HG03469 (cell line): ENCODE results near the gene IL1RAP.
"Not testable (repeated sequence)": the region's sequence is repeated elsewhere in the genome, so short reads cannot be mapped to it uniquely, and the experiment has no call there.

ENCODE experiments used
- ATAC-seq: cut with Tn5 transposase; IDR thresholded peaks from one replicate; pipeline ENCODE4 v1.9.1; 2021; ENCODE audit warnings: mild to moderate bottlenecking, moderate library complexity, moderate number of reproducible peaks; ENCODE audit not compliant: unreplicated experiment

Gene IL1RAP

DNA sequence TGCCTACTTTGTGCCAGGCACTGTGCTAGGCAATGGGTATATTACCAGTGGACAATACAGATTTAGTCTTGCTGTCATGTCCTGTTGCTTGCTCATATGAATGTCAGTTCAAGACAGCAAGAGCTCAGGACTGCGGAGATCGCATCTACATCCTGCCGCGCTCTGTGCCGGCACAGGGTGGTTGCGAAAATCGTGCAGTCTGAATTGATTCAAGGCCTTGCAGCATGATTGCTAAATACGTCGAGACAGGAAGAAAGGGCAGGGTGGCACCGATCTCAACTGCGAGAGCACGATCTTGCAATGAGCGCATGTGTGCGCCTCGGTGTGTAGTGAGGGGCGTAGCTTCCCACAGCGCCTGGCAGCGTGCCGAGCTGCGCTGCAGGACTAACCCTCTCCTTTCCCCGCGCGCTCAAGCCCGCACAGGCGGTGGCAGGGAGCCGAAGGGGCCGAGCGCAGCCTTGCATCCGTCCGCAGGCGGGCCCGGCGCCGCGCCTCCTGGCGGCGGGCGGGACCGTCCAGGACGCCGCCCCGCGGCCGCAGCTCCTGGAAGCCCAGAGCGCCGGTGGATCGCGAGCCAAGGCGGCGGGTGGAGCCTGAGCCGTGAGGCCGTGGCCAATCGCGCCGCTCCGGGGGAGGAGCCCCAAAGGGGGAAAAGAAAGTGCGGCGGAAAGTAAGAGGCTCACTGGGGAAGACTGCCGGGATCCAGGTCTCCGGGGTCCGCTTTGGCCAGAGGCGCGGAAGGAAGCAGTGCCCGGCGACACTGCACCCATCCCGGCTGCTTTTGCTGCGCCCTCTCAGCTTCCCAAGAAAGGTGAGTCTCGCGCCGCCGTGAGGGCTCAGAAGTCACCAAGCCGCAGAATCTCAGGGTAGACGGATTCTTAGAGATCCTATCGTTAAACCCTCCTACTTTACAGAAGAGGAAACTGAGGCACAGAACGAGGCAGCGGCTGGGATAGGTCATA, at the start of gene IL1RAP:
IL1RAP (plus strand) TSS at position 677 of the 962 bp plus-strand sequence. CDS start 50,205 bp downstream, outside the sequence.
- ATAC-seq: peak; percentile 98

GRCh38 chr3:190467922-190468321, 46.0 kb upstream of the IL1RAP start:
- ATAC-seq: no peak

GRCh38 chr3:190473261-190473660, 40.6 kb upstream of the IL1RAP start:
- ATAC-seq: not testable (repeated sequence)

GRCh38 chr3:190481779-190482178, 32.1 kb upstream of the IL1RAP start:
- no peak for ATAC-seq

DNA sequence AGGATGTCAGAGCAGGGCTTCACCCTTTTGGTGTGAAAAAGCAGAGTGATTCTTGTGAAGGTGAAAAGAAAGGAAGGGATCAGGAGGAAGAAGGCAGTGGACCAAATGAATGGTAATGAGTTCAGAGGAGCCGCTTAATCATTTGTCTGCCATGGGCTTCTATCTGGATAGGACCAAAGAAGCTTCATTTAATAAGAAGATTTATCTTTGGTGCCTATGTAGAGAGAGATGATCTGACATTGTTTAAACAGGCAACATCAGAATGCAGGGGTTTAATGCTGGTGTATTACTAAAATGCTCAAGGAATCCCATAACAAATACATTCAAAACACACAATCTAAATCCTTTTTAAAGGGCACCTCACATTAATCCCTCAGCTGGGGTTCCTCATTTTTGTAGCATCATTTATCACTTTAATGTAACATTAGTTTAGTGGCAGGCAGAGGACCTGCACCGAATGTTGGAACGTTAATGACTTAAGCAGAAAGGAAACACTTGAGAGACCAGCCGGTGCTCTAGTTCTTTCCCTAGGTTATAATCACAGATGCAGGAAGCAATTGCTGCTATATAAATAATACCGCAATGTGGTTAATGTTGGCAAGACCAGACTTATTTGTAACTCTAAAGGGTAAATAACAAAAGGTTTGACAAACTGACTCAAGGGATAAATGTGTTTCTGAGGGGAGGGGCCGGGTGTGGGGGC, 27.9 kb upstream of the IL1RAP start:
- no peak for ATAC-seq

- ATAC-seq: no peak
These were observed 27.4 kb upstream of the IL1RAP start for GRCh38 chr3:190486533-190486864.

- no peak for ATAC-seq
These were observed 26.8 kb upstream of the IL1RAP start for GRCh38 chr3:190486908-190487607.

- peak; percentile 46 for ATAC-seq
These were observed 22.3 kb upstream of the IL1RAP start for GRCh38 chr3:190491533-190492054.

GRCh38 chr3:190492129-190492528, 21.8 kb upstream of the IL1RAP start:
- ATAC-seq: no peak

- no peak for ATAC-seq
These were observed 20.9 kb upstream of the IL1RAP start for GRCh38 chr3:190492966-190493365.

- no peak for ATAC-seq
These were observed 19.0 kb upstream of the IL1RAP start for GRCh38 chr3:190494907-190495306.

GRCh38 chr3:190495354-190495753, 18.5 kb upstream of the IL1RAP start:
- no peak for ATAC-seq

DNA sequence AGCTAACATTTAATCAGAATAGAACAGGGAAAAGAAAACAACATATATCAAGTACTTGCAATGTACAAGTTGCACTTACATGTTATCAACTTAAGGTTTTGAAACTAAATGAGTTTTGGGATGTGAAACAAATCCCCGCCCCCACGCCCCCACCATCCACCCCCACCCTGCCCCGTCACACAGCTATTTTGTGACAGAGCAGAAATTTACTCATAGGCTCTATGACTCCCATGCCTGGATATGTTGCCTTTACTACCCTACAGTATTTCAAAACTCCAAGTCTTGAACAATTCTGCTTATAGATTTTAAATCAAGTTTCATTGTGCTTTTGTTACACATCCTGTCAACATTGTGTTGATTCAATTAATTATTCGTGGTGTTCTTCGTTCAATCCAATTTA, 18.1 kb upstream of the IL1RAP start:
- no peak for ATAC-seq

DNA sequence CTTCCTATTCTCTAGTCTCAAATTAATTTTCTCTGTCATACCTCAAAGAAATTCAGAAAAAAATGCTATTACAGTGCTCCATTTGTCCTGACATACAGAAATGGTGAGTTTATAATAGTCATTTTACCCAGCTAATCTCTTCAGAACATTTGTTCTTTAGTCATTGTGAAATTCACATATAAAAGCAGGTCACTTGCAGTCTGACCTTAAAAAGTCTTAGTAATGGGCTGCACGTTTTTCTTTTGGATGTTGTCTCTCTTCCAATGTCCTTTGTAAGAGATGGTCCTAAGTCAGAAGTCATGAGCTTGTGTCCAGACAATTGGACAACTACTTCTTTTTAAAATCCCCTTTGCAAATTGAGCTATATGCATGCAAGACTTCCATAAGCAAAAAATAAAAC, 17.0 kb upstream of the IL1RAP start:
- ATAC-seq: no peak

DNA sequence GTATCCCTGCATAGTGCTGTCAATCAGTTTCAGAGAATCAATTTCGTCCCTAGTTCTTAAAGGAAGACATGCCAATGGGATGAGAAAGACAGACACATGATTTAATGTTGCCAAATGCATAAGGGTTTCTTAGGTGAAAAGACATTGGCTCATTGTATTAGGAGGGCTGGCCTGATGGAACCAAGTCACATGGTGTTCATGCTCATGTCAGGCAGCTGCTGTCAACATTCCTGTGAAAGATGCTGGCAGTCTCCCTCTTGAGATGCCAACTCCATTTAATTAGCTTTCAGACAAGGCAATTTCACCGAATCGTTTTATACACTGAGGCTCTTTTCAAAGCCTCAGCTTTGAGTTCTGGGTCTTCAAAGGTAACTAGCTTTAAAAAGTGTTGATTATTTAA, 16.1 kb upstream of the IL1RAP start:
- ATAC-seq: no peak

DNA sequence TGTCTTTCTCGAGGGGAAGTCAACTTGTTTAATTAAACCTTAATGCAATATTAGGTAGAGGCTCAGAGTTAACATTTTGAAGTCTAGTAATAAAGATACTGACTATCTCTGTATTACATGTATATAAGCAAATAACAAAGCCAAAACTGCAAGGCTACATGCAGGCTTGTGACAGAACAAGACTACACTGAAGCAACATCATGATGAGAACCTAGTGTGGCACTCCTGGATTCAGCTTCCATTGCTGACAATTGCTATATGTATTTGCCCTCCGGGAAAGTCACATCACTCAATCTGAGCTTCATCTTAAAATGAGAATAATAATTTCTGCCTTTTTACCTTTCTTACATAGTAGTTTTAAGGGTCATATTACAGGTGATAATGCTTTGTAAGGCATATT, 15.6 kb upstream of the IL1RAP start:
- no peak for ATAC-seq

DNA sequence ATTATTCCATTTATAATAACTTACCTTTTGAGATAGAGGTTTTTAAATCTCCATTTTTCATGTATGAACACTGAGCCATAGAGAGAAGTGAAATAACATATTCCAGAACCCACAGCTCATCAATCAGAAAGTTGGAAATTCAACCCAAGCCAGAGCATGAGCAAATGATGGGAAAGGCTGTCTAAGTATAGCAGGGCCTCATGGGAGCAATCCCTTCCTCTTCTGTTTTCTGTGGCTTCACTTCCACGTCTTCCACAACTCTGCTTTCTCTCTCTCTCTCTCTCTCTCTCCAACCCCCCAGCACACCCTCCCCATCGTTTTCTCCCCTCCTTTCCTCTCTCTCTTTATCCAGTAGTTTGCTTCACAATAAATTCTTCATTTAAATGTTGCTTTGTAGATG, 14.8 kb upstream of the IL1RAP start:
- ATAC-seq: no peak

DNA sequence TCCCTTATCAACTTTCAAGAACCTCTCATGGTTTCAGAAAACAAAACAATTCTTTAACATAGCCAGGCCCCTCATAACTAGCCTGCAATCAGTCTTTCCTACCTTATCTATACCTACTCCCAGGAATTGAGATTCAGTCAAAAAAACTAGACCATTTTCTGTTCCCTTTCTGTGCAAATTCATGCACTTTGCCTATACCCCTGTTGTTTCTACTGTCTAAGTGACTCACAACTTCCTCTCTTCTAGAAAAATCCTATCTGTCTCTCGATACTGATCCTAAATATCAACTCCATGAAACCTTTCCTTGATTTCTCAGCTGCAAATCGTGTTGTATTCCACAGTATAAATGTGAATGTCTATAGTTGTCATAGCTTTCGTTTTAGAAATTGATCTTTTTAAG, 10.9 kb upstream of the IL1RAP start:
- ATAC-seq: no peak

DNA sequence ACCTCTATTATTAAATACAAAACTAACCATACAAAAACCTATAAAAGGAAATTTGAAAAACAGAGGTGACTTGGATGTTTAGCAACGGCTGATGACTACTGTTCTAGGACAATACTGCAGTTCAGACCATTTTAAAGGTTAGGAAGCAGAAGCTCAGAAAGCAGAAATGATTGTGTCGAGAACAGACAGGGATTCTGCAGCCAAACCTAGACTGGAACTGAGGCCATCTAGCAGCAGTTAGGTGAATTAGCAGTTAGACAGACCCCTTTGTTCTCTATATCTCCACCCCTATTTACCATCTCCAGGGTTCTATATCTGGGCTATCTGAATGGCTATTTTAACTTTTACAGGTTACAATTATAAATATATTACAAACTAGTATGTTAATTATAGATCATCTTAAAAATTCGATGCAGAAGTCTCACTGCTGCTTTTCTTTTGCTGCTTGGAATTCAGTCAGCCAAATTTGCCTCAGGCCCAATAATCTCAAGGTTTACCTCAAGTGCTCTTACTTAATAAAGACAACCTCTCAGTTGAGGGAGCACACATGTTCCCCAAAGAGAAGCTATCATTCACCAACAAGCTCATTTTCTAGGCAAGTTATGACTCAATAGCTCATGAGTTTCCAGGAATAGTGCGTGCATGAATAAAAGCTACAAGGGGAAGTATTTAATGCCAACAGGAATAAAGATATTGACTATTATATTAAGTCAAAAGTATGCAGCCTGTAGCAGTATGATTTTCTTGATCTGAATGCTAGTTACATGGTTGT, 9.3 kb upstream of the IL1RAP start:
- no peak for ATAC-seq

DNA sequence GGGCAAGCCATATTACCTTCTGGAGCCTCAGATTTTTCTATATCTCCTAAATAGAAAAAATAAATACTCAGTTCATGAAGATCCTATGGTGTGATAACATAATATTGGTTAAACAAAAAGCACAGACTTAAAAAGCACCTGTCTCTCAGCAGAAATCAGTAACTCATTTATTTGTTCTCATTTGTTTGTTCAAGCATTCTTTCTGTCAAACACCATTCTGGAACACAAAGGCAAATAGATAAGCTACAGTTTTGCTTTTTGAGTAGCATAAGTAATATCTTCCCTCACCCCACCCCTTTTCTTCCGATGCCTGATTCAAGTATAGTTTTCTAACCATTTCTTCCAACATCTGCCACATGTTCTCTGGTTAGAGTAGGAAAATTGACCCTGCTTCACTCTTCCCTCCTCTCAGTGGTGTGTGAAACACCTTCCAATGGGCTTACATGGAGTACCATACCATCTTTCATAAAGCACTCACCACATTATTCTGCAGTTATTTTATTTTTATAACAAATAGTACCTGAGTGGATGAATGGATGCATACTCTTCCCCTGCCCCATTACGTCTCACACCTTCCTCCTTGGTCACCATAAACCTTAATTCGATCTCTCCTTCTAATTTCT, 8.4 kb upstream of the IL1RAP start:
- ATAC-seq: no peak
